HepG2 (cell line): Measurements from ENCODE around the gene CLPX. TPM values are rescaled to one million over a fixed set of nuclear protein-coding genes. Genes with fewer than 3 reads are reported as not detected.

Experiments used
- ATAC-seq: fragments of 200-7000 bp; cut with Tn5 transposase; 3 replicates; pipeline ENCODE4 v1.9.1; 2020; ENCODE audit warnings: mild to moderate bottlenecking, moderate library complexity
- BruUV-seq: library from RNA; stranded (reverse); fragments of 400-500 nt; replicated peaks from 2 replicates; lab custom pipeline; 2021; lab: Mats Ljungman, UMichigan
- CTCF ChIA-PET: fragments of 300-600 bp; formaldehyde crosslinking; extraction: SDS; loops from one replicate; lab custom pipeline; 2021; ENCODE audit warnings: low total read pairs, inconsistent platforms, low intra/inter-chr PET ratio; lab: Yijun Ruan, JAX
- POLR2A ChIA-PET: fragments of 350-600 bp; sonication (Branson Sonifier 250); formaldehyde crosslinking; loops from one replicate; lab custom pipeline; 2020; ENCODE audit warnings: antibody characterized with exemption, inconsistent platforms; lab: Yijun Ruan, JAX
- DNase-seq: peaks from one replicate; pipeline ENCODE4 v3.0.0-alpha.2; 2015; ENCODE audit warnings: low spot score
- FAIRE-seq: peaks from 3 replicates; lab custom pipeline; 2011; peaks lifted over from hg19 to GRCh38; lab: Jason Lieb, UNC
- H2AFZ ChIP-seq: one replicate; pipeline ENCODE4 v1.6.1; 2011; ENCODE audit warnings: low read length, inconsistent platforms
- H3K27ac ChIP-seq: fragments of 300-600 bp; 3 replicates; pipeline ENCODE4 v1.8.0; 2011; ENCODE audit warnings: mixed run types, mild to moderate bottlenecking, mixed read lengths, low read length, inconsistent platforms; ENCODE audit not compliant: insufficient read depth; ENCODE audit errors: extremely low read length
- H3K27me3 ChIP-seq, 2 experiments: fragments of 200-600 bp in 1 of 2; 2 replicates in 1 of 2; 3 replicates in 1 of 2; pipeline versions ENCODE4 v1.6.0 to v1.8.0; 2011; ENCODE audit warnings: low read length in 2 of 2, mild to moderate bottlenecking in 2 of 2, moderate library complexity in 2 of 2, inconsistent platforms in 1 of 2; ENCODE audit not compliant: insufficient read depth in 2 of 2, control insufficient read depth in 1 of 2
- H3K36me3 ChIP-seq, 2 experiments: fragments of 200-600 bp in 1 of 2; replicated peaks in 1 of 2; 2 replicates in 1 of 2; 3 replicates in 1 of 2; pipeline versions ENCODE4 v1.5.1 to v1.8.0; 2011; ENCODE audit warnings: low read length in 2 of 2, inconsistent platforms in 1 of 2; ENCODE audit not compliant: insufficient read depth in 2 of 2, control insufficient read depth in 1 of 2
- H3K4me1 ChIP-seq: 2 replicates; pipeline ENCODE4 v1.5.1; 2012; ENCODE audit warnings: low read length, inconsistent platforms; ENCODE audit not compliant: insufficient read depth
- H3K4me2 ChIP-seq: 2 replicates; pipeline ENCODE4 v1.6.0; 2011; ENCODE audit warnings: low read depth, low read length, inconsistent platforms
- H3K4me3 ChIP-seq, 3 experiments: fragments of 200-600 bp in 1 of 3; sonication (generic), shearing (Covaris generic) in 1 of 3; replicated peaks in 1 of 3; 2 replicates each; pipeline ENCODE4 v1.5.1; 2011 to 2016; ENCODE audit warnings: low read length in 3 of 3, inconsistent platforms in 2 of 3, low read depth in 2 of 3, mild to moderate bottlenecking in 2 of 3, control low read depth in 1 of 3, mixed read lengths in 1 of 3; ENCODE audit not compliant: insufficient read depth in 1 of 3
- H3K79me2 ChIP-seq: one replicate; pipeline ENCODE4 v1.6.1; 2011; ENCODE audit warnings: low read length, inconsistent platforms; ENCODE audit not compliant: insufficient read depth
- H3K9ac ChIP-seq: 2 replicates; pipeline ENCODE4 v1.6.0; 2011; ENCODE audit warnings: mild to moderate bottlenecking, low read depth, low read length, inconsistent platforms; ENCODE audit not compliant: insufficient read depth
- H3K9me3 ChIP-seq: 2 replicates; pipeline ENCODE4 v1.5.1; 2012; ENCODE audit warnings: mild to moderate bottlenecking, low read length
- H4K20me1 ChIP-seq: 2 replicates; pipeline ENCODE4 v1.6.0; 2011; ENCODE audit warnings: inconsistent platforms, mild to moderate bottlenecking, low read length, moderate library complexity; ENCODE audit not compliant: insufficient read depth
- BORCS8-MEF2B ChIP-seq: sonication (generic); formaldehyde crosslinking; IDR thresholded peaks from 2 replicates; pipeline ENCODE4 v1.8.0; 2022; ENCODE audit warnings: mild to moderate bottlenecking, missing genetic modification reagents
- BRD4 ChIP-seq: sonication (generic); formaldehyde crosslinking; IDR thresholded peaks from 2 replicates; pipeline ENCODE4 v1.4.0; 2020; ENCODE audit warnings: missing genetic modification reagents
- HMGA1 ChIP-seq: sonication (generic); formaldehyde crosslinking; conservative IDR thresholded peaks from 2 replicates; pipeline ENCODE4 v1.4.0; 2020; ENCODE audit warnings: missing genetic modification reagents
- HNRNPLL ChIP-seq: fragments of 200-400 bp; formaldehyde crosslinking; IDR thresholded peaks from 2 replicates; pipeline ENCODE4 v1.6.1; 2017; ENCODE audit warnings: mild to moderate bottlenecking, low read depth, low read length; ENCODE audit not compliant: poor library complexity, severe bottlenecking
- MYNN ChIP-seq: sonication (generic); formaldehyde crosslinking; IDR thresholded peaks from 2 replicates; pipeline ENCODE4 v1.4.0; 2020; ENCODE audit warnings: mild to moderate bottlenecking, low read depth, missing genetic modification reagents
- ONECUT2 ChIP-seq: sonication (generic); formaldehyde crosslinking; IDR thresholded peaks from 2 replicates; pipeline ENCODE4 v1.4.0; 2020; ENCODE audit warnings: missing genetic modification reagents
- PRMT3 ChIP-seq: sonication (generic); formaldehyde crosslinking; IDR thresholded peaks from 2 replicates; pipeline ENCODE4 v1.8.1; 2022; ENCODE audit warnings: low read depth, mild to moderate bottlenecking, moderate library complexity, missing genetic modification reagents, borderline replicate concordance
- RFXAP ChIP-seq: sonication (generic); formaldehyde crosslinking; IDR thresholded peaks from 2 replicates; pipeline ENCODE4 v1.4.0; 2020; ENCODE audit warnings: missing genetic modification reagents, borderline replicate concordance
- SMARCE1 ChIP-seq: fragments of 450-650 bp; IDR thresholded peaks from 2 replicates; pipeline ENCODE4 v1.6.1; 2017; ENCODE audit warnings: borderline replicate concordance
- SP2 ChIP-seq: sonication (generic); formaldehyde crosslinking; IDR thresholded peaks from 2 replicates; pipeline ENCODE4 v1.5.1; 2020; ENCODE audit warnings: mild to moderate bottlenecking, missing genetic modification reagents
- YEATS4 ChIP-seq: sonication (generic); formaldehyde crosslinking; IDR thresholded peaks from 2 replicates; pipeline ENCODE4 v1.4.0; 2020; ENCODE audit warnings: missing genetic modification reagents, borderline replicate concordance
- ZNF382 ChIP-seq: sonication (generic); formaldehyde crosslinking; IDR thresholded peaks from 2 replicates; pipeline ENCODE4 v1.5.0; 2020; ENCODE audit warnings: missing genetic modification reagents, mild to moderate bottlenecking, borderline replicate concordance
- ZNF530 ChIP-seq: sonication (generic); formaldehyde crosslinking; IDR thresholded peaks from 2 replicates; pipeline ENCODE4 v1.5.0; 2020; ENCODE audit warnings: low read depth, mild to moderate bottlenecking, missing genetic modification reagents
- ZNF543 ChIP-seq: sonication (generic); formaldehyde crosslinking; IDR thresholded peaks from 2 replicates; pipeline ENCODE4 v1.4.0; 2020; ENCODE audit warnings: mild to moderate bottlenecking, missing genetic modification reagents
- ZNF615 ChIP-seq: sonication (generic); formaldehyde crosslinking; IDR thresholded peaks from 2 replicates; pipeline ENCODE4 v1.5.0; 2020; ENCODE audit warnings: mild to moderate bottlenecking, missing genetic modification reagents, borderline replicate concordance
- ZSCAN21 ChIP-seq: sonication (generic); formaldehyde crosslinking; IDR thresholded peaks from 2 replicates; pipeline ENCODE4 v1.8.0; 2022; ENCODE audit warnings: mild to moderate bottlenecking, missing genetic modification reagents, moderate library complexity, borderline replicate concordance
- WGBS: methylation state at CpG from one replicate; pipeline ENCODE4 v1.1.6; 2017; ENCODE audit warnings: low lambda C conversion rate; 5-methylcytosine and 5-hydroxymethylcytosine counted together
- in situ Hi-C: cut with HindIII; loops from 2 replicates; pipeline ENCODE4 v1.10.0; 2017; ENCODE audit warnings: low pct_unique_long_range_greater_than_20kb; ENCODE audit not compliant: extremely low pct_ligation_motif_present
- intact Hi-C: fragments of 100-400 bp; cut with micrococcal nuclease; formaldehyde crosslinking; loops from one replicate; pipeline ENCODE4 v1.10.0; 2022; ENCODE audit not compliant: unreplicated experiment
- polyA plus RNA-seq, 8 experiments: library from polyadenylated mRNA; depleted of rRNA in 3 of 8; stranded (reverse) in 7 of 8; unstranded in 1 of 8; fragments of >200 nt; fragmentation: Illumina TruSeq in 4 of 8; extraction: Trizol in 4 of 8; gene quantifications; 2 replicates each; pipeline versions ENCODE4 v1.2.1 to v1.2.3, GENCODE V29; 2011 to 2016; ENCODE audit warnings: low read depth in 4 of 8, missing spikeins in 1 of 8, mixed read lengths in 1 of 8; ENCODE audit not compliant: insufficient read depth in 1 of 8
- total RNA-seq, 5 experiments: library from RNA; depleted of rRNA; stranded (reverse); fragments of >200 nt; fragmentation: Illumina TruSeq; extraction: Trizol; gene quantifications; 2 replicates each; pipeline ENCODE4 v1.2.3, GENCODE V29; 2016; ENCODE audit warnings: low read depth in 1 of 5
- TF ChIP-seq, protein P1 (sequence below), 2 experiments: sonication (generic) in 1 of 2; formaldehyde crosslinking in 1 of 2; IDR thresholded peaks; 2 replicates each; pipeline versions ENCODE4 v1.4.0 to v1.6.1; 2018 to 2020; ENCODE audit warnings: missing genetic modification reagents in 2 of 2, borderline replicate concordance in 1 of 2, low read depth in 1 of 2, mild to moderate bottlenecking in 1 of 2, missing biosample characterization in 1 of 2
- TF ChIP-seq, protein P2 (sequence below): sonication (generic); formaldehyde crosslinking; IDR thresholded peaks from 2 replicates; pipeline ENCODE4 v1.4.0; 2020; ENCODE audit warnings: missing genetic modification reagents, mild to moderate bottlenecking, borderline replicate concordance

Gene CLPX
- total and polyA plus RNA-seq, 2 of the 13 experiments (the other 11 are each of a cell fraction or from before 2014, with no cell fraction given) = 33.9 to 61.3 TPM

DNA sequence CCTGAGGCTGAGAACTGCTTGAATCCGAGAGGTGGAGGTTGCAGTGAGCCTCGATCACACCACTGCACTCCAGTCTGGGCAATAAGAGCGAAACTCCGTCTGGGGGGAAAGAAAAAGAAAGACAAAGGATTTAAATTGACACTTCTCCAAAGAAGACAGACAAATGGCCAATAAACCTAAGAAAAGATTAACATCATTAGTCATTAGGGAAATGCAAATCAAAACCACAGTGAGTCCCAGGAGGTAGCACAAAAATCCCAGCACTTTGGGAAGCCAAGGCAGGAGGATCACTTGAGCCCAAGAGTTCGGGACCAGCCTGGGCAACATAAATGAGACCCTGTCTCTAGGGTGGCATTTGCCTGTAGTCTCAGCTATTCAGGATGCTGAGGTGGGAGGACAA lies 12.6 kb downstream of the CLPX start:
- no peak overlapping the region for H2AFZ ChIP-seq
- intact Hi-C loops = no loop called here
- DNase-seq (no peak), ATAC-seq (no peak), FAIRE-seq (no peak)
- in situ Hi-C loops = no loop called here
- no peak overlapping the region for H3K4me2 ChIP-seq
- H3K4me3 ChIP-seq = no peak overlapping the region
- BruUV-seq = no TSS peak
- H3K27me3 ChIP-seq = no peaks in the 10 kb centered on the region
- H3K9ac ChIP-seq = no peak overlapping the region
- TF ChIP-seq ZNF530 (no peak), RFXAP (CRISPR knock-in tag) (no peak), YEATS4 (no peak), BORCS8-MEF2B (CRISPR knock-in tag) (no peak), HNRNPLL (no peak), SMARCE1 (no peak), ZSCAN21 (no peak), PRMT3 (CRISPR knock-in tag) (no peak), SP2 (CRISPR knock-in tag) (no peak), HMGA1 (CRISPR knock-in tag) (no peak), ZNF382 (CRISPR knock-in tag) (no peak), ZNF615 (CRISPR knock-in tag) (no peak), BRD4 (no peak), ZNF543 (CRISPR knock-in tag) (no peak), ONECUT2 (CRISPR knock-in tag) (no peak), MYNN (no peak)
- TF ChIP-seq, protein P1, sequence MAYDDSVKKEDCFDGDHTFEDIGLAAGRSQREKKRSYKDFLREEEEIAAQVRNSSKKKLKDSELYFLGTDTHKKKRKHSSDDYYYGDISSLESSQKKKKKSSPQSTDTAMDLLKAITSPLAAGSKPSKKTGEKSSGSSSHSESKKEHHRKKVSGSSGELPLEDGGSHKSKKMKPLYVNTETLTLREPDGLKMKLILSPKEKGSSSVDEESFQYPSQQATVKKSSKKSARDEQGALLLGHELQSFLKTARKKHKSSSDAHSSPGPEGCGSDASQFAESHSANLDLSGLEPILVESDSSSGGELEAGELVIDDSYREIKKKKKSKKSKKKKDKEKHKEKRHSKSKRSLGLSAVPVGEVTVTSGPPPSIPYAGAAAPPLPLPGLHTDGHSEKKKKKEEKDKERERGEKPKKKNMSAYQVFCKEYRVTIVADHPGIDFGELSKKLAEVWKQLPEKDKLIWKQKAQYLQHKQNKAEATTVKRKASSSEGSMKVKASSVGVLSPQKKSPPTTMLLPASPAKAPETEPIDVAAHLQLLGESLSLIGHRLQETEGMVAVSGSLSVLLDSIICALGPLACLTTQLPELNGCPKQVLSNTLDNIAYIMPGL (CRISPR knock-in tag; IDR thresholded peaks at IDR 0.05; ENCODE audit: borderline replicate concordance in 1 of 2, low read depth in 1 of 2) = no peak
- TF ChIP-seq, protein P2, sequence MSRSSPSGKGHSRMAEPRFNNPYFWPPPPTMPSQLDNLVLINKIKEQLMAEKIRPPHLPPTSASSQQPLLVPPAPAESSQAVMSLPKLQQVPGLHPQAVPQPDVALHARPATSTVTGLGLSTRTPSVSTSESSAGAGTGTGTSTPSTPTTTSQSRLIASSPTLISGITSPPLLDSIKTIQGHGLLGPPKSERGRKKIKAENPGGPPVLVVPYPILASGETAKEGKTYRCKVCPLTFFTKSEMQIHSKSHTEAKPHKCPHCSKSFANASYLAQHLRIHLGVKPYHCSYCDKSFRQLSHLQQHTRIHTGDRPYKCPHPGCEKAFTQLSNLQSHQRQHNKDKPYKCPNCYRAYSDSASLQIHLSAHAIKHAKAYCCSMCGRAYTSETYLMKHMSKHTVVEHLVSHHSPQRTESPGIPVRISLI (CRISPR knock-in tag) = no peak
- ChIA-PET POLR2A (interaction anchor here (0.7 to 2.4 kb wide), 2 partner anchors 12 to 1691 kb away, joined by 3 to 17 read pairs; partner anchors contain the start of gene CLPX), CTCF (no interaction called here)
- no peaks in the 10 kb centered on the region for H4K20me1 ChIP-seq
- whole genome bisulfite sequencing = 98% methylated on average over 5 of the region's 5 CpGs
- peaks cover 39% of the 10 kb centered on the region for H3K4me1 ChIP-seq
- H3K9me3 ChIP-seq = no peaks in the 10 kb centered on the region
- H3K36me3 ChIP-seq = peaks cover 4 to 39% of the 10 kb centered on the region in 2 experiments; a peak in 4 of 5 replicates
- H3K79me2 ChIP-seq = peaks cover 8% of the 10 kb centered on the region
- H3K27ac ChIP-seq = peak overlapping the region; percentile 54
